Measurements from ENCODE around the gene KRTAP10-10. TPM values are rescaled to one million over a fixed set of nuclear protein-coding genes. Genes with fewer than 3 reads are reported as not detected.
"Not testable (repeated sequence)": the region's sequence is repeated elsewhere in the genome, so short reads cannot be mapped to it uniquely, and the experiment has no call there.

The KRTAP10-10 gene
- total and polyA plus RNA-seq, 5 donors from 2014 or later = not detected

DNA sequence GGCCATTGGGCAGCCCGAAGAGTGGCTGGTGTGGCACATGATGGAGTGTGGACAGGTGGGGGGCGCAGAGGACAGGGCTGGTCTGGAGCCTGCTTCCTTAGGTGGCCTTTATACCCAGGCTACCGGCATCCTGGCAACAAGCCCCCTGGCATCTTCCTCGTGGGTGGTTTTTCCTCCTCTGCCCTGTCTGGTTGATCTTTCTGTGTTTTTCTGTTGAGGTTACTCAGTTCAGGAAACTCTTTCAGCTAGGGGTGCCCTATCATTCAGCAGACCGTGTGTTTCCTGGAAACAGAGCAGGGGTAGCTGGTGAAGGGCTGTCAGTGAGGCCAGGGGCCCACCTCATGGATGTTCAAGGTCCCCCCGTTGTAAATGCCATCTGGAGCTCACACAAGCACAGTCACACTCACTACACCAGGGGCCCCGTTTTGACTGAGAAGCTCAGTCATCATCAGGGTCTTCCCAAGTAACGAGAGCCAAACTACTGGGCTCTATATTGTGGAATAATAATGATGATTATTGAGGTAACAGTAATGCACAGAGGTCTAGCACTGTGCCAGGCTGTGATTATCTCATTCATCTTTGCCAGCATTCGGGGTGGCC is 17.5 kb downstream of the KRTAP10-10 start, which contains the start of gene KRTAP12-4:
TSS of gene KRTAP12-4 (minus strand) at position 84 of the 600 bp plus-strand sequence. CDS start at position 39, 45 bp downstream.
- H3K4me3 ChIP-seq (ENCODE audit: low read depth, low read length) = no peak within 1 kb of the TSS
- Mint-ChIP-seq H3K4me1 (peaks cover 11 to 47% (median 23%) of the 10 kb centered on the region in 4 donors), H3K36me3 (peaks cover 8% of the 10 kb centered on the region), H3K9me3 (peaks cover 0 to 26% (median 5%) of the 10 kb centered on the region in 7 donors), H3K27me3 (peaks cover 12% of the 10 kb centered on the region), H3K4me3 (peak within 1 kb of the TSS in 2 of 4 donors; percentile 15 to 38), H3K27ac (peak within 1 kb of the TSS; percentile 71 to 80 (median 72))
- H3K27me3 ChIP-seq (ENCODE audit: control insufficient read depth, insufficient read depth, low read length) = no peaks in the 10 kb centered on the region
- no peak within 1 kb of the TSS for H3K27ac ChIP-seq (ENCODE audit: insufficient read depth, low read length, poor library complexity, severe bottlenecking)
- H3K36me3 ChIP-seq (ENCODE audit: control insufficient read depth, insufficient read depth, low read length) = no peaks in the 10 kb centered on the region
- ATAC-seq (ENCODE audit: low read depth in 2 of 2) = no peak
- H3K9me3 ChIP-seq (ENCODE audit: control insufficient read depth in 2 of 2, low read length in 2 of 2) = peaks cover 5 to 19% of the 10 kb centered on the region in 2 experiments
- H3K4me1 ChIP-seq (ENCODE audit: control insufficient read depth, insufficient read depth, low read length, poor library complexity, severe bottlenecking) = peaks cover 24% of the 10 kb centered on the region
- peak in 1 of 3 donors; percentile 17 for DNase-seq

DNA sequence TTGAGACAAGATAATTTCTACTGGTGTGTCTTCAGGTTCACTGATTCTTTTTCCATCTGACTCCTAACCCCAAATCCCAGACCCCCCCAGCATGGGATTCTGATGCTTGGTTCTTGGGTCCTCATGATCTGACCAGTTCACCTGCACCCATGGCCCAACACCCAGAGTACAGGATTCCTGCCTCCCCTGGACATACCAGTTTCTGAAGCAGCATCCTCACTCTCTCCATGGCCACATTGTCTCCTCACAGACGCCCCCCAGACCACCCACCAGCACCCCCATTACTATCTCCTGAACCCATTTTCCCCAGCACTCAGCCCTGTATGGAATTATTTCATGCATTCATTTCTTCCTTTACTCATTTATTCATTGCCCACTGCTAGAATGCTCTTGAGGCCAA is 19.7 kb downstream of the KRTAP10-10 start:
- peaks cover 24% of the 10 kb centered on the region for H3K4me1 ChIP-seq (ENCODE audit: control insufficient read depth, insufficient read depth, low read length, poor library complexity, severe bottlenecking)
- no peaks in the 10 kb centered on the region for H3K36me3 ChIP-seq (ENCODE audit: control insufficient read depth, insufficient read depth, low read length)
- Mint-ChIP-seq H3K27me3 (peaks cover 28% of the 10 kb centered on the region), H3K4me1 (peaks cover 11 to 47% (median 25%) of the 10 kb centered on the region in 4 donors), H3K36me3 (peaks cover 8% of the 10 kb centered on the region), H3K4me3 (peak overlapping the region; percentile 64 to 86 (median 79)), H3K27ac (peak overlapping the region; percentile 80 to 95 (median 87)), H3K9me3 (peaks cover 0 to 31% (median 5%) of the 10 kb centered on the region in 7 donors)
- peaks cover 5 to 19% of the 10 kb centered on the region in 2 experiments for H3K9me3 ChIP-seq (ENCODE audit: control insufficient read depth in 2 of 2, low read length in 2 of 2)
- ATAC-seq (ENCODE audit: low read depth in 2 of 2) = no peak
- H3K27me3 ChIP-seq (ENCODE audit: control insufficient read depth, insufficient read depth, low read length) = peaks cover 3% of the 10 kb centered on the region
- H3K27ac ChIP-seq (ENCODE audit: insufficient read depth, low read length, poor library complexity, severe bottlenecking) = no peak overlapping the region
- peak overlapping the region; percentile 66 for H3K4me3 ChIP-seq (ENCODE audit: low read depth, low read length)
- no peak for DNase-seq

DNA sequence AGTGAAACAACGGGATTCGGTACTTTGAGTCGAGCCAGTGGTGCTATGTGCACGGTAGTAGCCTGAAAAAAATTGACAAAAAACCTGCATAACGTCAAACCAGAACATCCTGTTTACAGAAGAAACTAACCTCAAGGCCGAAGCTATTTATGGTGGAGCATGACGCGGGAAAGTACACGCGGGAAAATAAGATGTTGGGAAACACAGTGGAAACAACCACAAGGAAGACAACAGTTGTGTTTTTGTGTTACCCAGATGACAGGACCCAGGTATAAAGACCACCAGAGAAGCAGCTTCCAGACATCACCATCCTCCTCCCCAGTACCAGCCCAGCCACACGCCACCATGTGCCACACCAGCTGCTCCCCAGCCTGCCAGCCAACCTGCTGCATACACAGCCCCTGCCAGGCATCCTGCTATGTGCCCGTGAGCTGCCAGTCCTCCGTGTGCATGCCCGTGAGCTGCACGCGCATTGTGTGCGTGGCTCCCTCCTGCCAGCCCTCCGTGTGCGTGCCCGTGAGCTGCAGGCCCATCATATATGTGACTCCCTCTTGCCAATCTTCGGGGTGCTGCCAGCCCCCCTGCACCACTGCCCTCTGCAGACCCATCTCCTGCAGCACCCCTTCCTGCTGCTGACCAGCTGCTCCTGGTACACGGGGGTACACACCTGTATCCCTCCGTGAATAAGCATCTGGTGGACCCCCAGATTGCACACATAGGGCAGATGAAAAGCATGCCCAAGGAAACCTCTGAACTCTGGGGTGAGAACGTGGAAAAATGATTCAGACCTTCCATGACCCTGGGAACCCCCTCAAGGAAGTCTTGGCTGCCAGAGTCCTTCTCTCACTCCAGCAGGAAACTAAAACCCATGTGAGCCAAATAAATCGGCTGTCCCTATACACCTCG is 20.7 kb downstream of the KRTAP10-10 start, which contains the start of gene KRTAP12-3:
TSS of gene KRTAP12-3 (plus strand) at position 298 of the 906 bp plus-strand sequence. CDS start at position 346, 48 bp downstream.
- Histone ChIP-seq H3K36me3 (ENCODE audit: control insufficient read depth, insufficient read depth, low read length) (no peaks in the 10 kb centered on the region), H3K27ac (ENCODE audit: insufficient read depth, low read length, poor library complexity, severe bottlenecking) (peak within 1 kb of the TSS; percentile 41), H3K9me3 (ENCODE audit: control insufficient read depth in 2 of 2, low read length in 2 of 2) (peaks cover 5 to 19% of the 10 kb centered on the region in 2 experiments), H3K4me3 (ENCODE audit: low read depth, low read length) (peak within 1 kb of the TSS; percentile 66), H3K4me1 (ENCODE audit: control insufficient read depth, insufficient read depth, low read length, poor library complexity, severe bottlenecking) (peaks cover 24% of the 10 kb centered on the region), H3K27me3 (ENCODE audit: control insufficient read depth, insufficient read depth, low read length) (peaks cover 3% of the 10 kb centered on the region)
- Mint-ChIP-seq H3K27me3 (peaks cover 32% of the 10 kb centered on the region), H3K9me3 (peaks cover 0 to 34% (median 5%) of the 10 kb centered on the region in 7 donors), H3K4me3 (peak within 1 kb of the TSS; percentile 64 to 86 (median 79)), H3K4me1 (peaks cover 11 to 47% (median 25%) of the 10 kb centered on the region in 4 donors), H3K36me3 (peaks cover 8% of the 10 kb centered on the region), H3K27ac (peak within 1 kb of the TSS; percentile 80 to 95 (median 87))
- DNase-seq = peak in 2 of 3 donors; percentile 72 to 79
- ATAC-seq (ENCODE audit: low read depth in 2 of 2) = peak; percentile 55 to 66

DNA sequence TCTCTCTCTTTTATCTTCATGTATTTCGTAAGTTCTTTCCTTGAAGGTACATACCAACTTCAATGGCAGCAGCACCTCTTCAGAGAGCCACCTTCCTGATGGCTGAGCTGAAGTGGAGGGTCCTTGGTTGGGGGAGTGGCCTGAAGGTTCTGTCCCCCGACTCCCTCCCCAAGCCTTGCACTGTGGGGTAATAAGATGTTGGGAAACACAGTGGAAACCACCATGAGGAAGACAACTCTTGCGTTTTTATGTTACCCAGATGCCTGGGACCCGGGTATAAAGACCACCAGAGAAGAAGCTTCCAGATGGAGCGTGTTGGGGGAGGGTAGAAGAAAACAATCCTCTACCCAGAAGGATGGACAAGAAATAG is 21.4 kb downstream of the KRTAP10-10 start:
- Histone ChIP-seq H3K4me3 (ENCODE audit: low read depth, low read length) (peak overlapping the region; percentile 26), H3K36me3 (ENCODE audit: control insufficient read depth, insufficient read depth, low read length) (no peaks in the 10 kb centered on the region), H3K4me1 (ENCODE audit: control insufficient read depth, insufficient read depth, low read length, poor library complexity, severe bottlenecking) (peaks cover 24% of the 10 kb centered on the region), H3K9me3 (ENCODE audit: control insufficient read depth in 2 of 2, low read length in 2 of 2) (peaks cover 5 to 19% of the 10 kb centered on the region in 2 experiments), H3K27me3 (ENCODE audit: control insufficient read depth, insufficient read depth, low read length) (peaks cover 3% of the 10 kb centered on the region), H3K27ac (ENCODE audit: insufficient read depth, low read length, poor library complexity, severe bottlenecking) (no peak overlapping the region)
- Mint-ChIP-seq H3K36me3 (peaks cover 8% of the 10 kb centered on the region), H3K27ac (peak overlapping the region; percentile 69 to 95 (median 87)), H3K27me3 (peaks cover 28% of the 10 kb centered on the region), H3K4me1 (peaks cover 11 to 46% (median 25%) of the 10 kb centered on the region in 4 donors), H3K9me3 (peaks cover 0 to 34% (median 7%) of the 10 kb centered on the region in 7 donors), H3K4me3 (peak overlapping the region; percentile 47 to 85 (median 66))
- no peak for ATAC-seq (ENCODE audit: low read depth in 2 of 2)
- DNase-seq = no peak

DNA sequence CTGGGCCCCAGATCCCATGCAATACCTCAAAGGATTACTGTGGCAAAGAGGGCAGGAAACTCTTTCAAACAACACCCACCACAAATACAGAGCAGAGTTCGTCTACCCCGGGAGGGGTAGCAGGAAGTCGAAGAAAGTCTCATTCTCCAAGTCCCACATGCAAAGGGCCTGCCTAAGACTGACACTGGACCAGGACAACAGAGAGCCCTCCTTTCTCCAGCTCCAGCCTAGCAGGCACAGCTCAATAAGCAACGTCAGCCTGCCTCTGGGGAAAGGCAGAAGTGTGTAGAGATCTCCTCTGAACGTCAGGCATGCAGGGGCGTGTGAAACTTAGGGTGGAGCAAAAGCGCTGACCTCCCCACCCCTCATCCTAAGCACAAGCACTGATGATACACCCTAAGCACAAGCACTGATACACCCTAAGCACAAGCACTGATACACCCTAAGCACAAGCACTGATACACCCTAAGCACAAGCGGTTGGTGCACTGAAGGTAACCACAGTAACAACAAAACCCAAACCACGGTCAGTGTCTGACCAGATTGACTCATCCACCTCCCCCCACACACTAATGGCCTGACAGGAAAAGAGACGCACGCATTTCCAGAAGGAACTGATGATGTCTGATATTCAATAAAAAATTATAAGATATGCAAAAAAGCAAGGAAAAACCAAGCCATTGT is 21.9 kb downstream of the KRTAP10-10 start:
- peak in 1 of 2 donors; percentile 32 for ATAC-seq (ENCODE audit: low read depth in 2 of 2)
- Mint-ChIP-seq H3K4me1 (peaks cover 11 to 41% (median 25%) of the 10 kb centered on the region in 4 donors), H3K36me3 (peaks cover 8% of the 10 kb centered on the region)

DNA sequence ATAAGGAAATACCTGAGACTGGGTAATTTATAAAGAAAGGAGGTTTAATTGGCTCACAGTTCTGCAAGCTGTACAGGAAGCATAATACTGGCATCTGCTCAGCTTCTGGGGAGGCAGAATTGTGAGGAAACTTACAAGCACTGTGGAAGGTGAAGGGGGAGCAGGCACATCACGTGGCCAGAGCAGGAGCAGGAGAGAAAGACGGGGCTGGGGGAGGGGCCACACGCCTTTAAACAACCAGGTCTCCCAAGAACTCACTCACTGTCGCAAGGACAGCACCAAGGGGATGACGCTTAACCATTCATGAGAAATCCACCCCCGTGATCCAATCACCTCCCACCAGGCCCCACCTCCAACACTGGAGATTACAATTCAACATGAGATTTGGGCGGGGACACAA is 24.4 kb downstream of the KRTAP10-10 start:
- not testable (repeated sequence) for H3K9me3 ChIP-seq (ENCODE audit: control insufficient read depth in 2 of 2, low read length in 2 of 2); DNase-seq; H3K27ac ChIP-seq (ENCODE audit: insufficient read depth, low read length, poor library complexity, severe bottlenecking); H3K4me3 Mint-ChIP-seq; H3K36me3 ChIP-seq (ENCODE audit: control insufficient read depth, insufficient read depth, low read length); ATAC-seq (ENCODE audit: low read depth in 2 of 2); H3K36me3 Mint-ChIP-seq; H3K4me3 ChIP-seq (ENCODE audit: low read depth, low read length); H3K27me3 ChIP-seq (ENCODE audit: control insufficient read depth, insufficient read depth, low read length)
- H3K4me1 ChIP-seq (ENCODE audit: control insufficient read depth, insufficient read depth, low read length, poor library complexity, severe bottlenecking) = peaks cover 24% of the 10 kb centered on the region
- H3K4me1 Mint-ChIP-seq = peaks cover 11 to 30% (median 24%) of the 10 kb centered on the region in 4 donors
- H3K9me3 Mint-ChIP-seq = peaks cover 0 to 29% (median 8%) of the 10 kb centered on the region in 7 donors
- peak overlapping the region in 1 of 3 donors; percentile 67 for H3K27ac Mint-ChIP-seq
- H3K27me3 Mint-ChIP-seq = peaks cover 38% of the 10 kb centered on the region

More for the DNA sequence above, 21.9 kb downstream of the KRTAP10-10 start:
- Mint-ChIP-seq H3K27me3 (peaks cover 32% of the 10 kb centered on the region), H3K4me3 (peak overlapping the region; percentile 22 to 85 (median 52)), H3K9me3 (peaks cover 0 to 39% (median 7%) of the 10 kb centered on the region in 7 donors), H3K27ac (peak overlapping the region; percentile 69 to 95 (median 87))
- H3K4me3 ChIP-seq (ENCODE audit: low read depth, low read length) = peak overlapping the region; percentile 26
- H3K36me3 ChIP-seq (ENCODE audit: control insufficient read depth, insufficient read depth, low read length) = no peaks in the 10 kb centered on the region
- peaks cover 5 to 19% of the 10 kb centered on the region in 2 experiments for H3K9me3 ChIP-seq (ENCODE audit: control insufficient read depth in 2 of 2, low read length in 2 of 2)
- H3K27ac ChIP-seq (ENCODE audit: insufficient read depth, low read length, poor library complexity, severe bottlenecking) = no peak overlapping the region
- peak in 2 of 3 donors; percentile 13 to 56 for DNase-seq
- peaks cover 3% of the 10 kb centered on the region for H3K27me3 ChIP-seq (ENCODE audit: control insufficient read depth, insufficient read depth, low read length)
- peaks cover 24% of the 10 kb centered on the region for H3K4me1 ChIP-seq (ENCODE audit: control insufficient read depth, insufficient read depth, low read length, poor library complexity, severe bottlenecking)

DNA sequence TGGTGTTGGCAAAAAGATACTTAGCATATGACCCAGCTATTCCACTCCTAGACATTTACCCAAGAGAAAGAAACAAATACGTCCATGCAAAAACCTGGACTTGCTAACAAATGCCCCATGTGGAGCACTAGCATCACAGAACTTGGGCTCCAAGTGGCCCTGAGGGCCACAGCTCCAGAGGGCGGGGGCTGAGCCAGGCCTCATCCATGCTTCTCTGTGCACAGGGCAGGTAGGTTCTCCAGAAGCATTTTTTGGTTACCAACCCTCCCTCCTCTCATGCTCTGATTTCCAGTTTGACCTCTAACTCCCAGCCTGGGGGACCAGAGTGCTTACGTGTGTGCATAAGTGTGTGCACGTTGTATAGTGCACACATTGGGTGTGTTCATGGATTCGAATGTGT is 27.5 kb downstream of the KRTAP10-10 start:
- H3K27ac ChIP-seq (ENCODE audit: insufficient read depth, low read length, poor library complexity, severe bottlenecking) = no peak overlapping the region
- H3K4me1 ChIP-seq (ENCODE audit: control insufficient read depth, insufficient read depth, low read length, poor library complexity, severe bottlenecking) = no peaks in the 10 kb centered on the region
- H3K4me3 ChIP-seq (ENCODE audit: low read depth, low read length) = no peak overlapping the region
- H3K27ac Mint-ChIP-seq = no peak overlapping the region
- no peak overlapping the region for H3K4me3 Mint-ChIP-seq
- H3K9me3 Mint-ChIP-seq = peaks cover 0 to 19% (median 5%) of the 10 kb centered on the region in 7 donors
- no peaks in the 10 kb centered on the region for H3K9me3 ChIP-seq (ENCODE audit: control insufficient read depth in 2 of 2, low read length in 2 of 2)
- DNase-seq (no peak), ATAC-seq (ENCODE audit: low read depth in 2 of 2) (no peak)
- no peaks in the 10 kb centered on the region for H3K36me3 ChIP-seq (ENCODE audit: control insufficient read depth, insufficient read depth, low read length)
- H3K27me3 ChIP-seq (ENCODE audit: control insufficient read depth, insufficient read depth, low read length) = peaks cover 11% of the 10 kb centered on the region
- peaks cover 0 to 3% (median 0%) of the 10 kb centered on the region in 4 donors for H3K4me1 Mint-ChIP-seq
- H3K36me3 Mint-ChIP-seq = no peaks in the 10 kb centered on the region
- H3K27me3 Mint-ChIP-seq = peaks cover 35% of the 10 kb centered on the region

Data from CD4-positive, CD25-positive, alpha-beta regulatory T cell (primary cell).